ENCODE measurements around the gene ING4. TPM values are rescaled to one million over a fixed set of nuclear protein-coding genes. Genes with fewer than 3 reads are reported as not detected.

The ING4 gene
- total RNA-seq: 41.0 and 41.6 TPM in 2 replicates

DNA sequence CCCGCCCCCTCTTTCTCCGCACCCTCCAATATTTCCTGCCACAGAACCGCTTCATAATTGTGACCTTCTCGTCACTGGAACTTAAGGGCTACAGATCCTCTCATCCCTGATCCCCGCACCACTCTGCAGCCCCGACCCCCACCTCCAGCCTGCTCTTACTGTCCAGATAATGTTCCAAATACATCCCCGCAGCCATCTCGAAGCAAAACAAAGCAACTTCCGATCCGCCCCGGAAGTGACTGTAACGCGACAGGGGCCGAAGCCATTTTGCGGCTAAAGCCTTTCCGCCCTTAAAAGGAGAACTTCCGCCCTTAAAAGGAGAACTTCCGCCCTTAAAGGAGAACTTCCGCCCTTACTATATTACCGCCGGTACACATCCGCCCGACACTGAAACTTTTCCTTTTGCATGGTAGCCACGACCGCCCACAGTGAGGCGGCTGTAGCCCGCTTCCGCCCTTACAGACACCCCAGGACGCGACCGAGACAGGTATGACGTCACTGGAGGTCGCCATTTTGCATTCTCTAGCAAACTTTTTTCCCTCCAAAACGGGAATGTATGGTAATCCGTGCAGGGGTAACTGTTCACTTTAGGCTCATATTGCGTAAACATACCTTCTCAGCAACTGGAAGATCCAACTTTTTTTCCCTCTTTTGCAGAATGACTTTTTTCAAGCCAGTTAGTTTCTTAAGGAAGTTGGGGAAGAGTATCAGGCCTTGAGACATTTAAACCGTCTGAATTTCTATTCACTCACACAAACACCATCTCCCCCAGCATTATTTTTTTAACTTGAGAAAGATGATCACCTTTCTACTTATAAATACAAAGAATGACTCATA is at the start of gene ING4:
Gene ING4 (minus strand): TSS at position 214 of the 837 bp plus-strand sequence. CDS start 18 bp downstream, at position 196.

DNA sequence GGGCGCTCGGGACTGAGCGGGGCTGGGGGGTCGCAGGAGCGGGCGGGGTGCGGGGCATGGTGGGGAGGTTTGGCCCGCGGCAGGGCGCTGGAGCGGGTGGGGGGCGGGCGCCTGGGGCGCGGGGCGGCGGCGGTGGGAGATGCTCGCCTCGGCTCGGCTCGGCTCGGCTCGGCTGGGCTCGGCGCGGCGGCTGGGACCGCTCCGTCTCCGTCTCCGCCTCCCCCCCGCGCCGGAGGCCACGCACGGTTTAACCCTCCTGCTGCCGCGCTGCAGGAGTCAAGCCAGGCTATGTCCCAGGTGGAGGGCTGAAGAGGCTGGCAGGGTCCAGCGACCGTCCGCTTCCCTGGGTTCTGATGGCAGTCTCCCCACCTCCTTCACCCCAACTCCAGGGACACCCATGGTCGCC is 37.7 kb upstream of the ING4 start, which contains the start of gene PIANP:
Gene PIANP (minus strand): TSS at position 170 of the 406 bp plus-strand sequence. CDS start 2,754 bp downstream, outside the sequence.

DNA sequence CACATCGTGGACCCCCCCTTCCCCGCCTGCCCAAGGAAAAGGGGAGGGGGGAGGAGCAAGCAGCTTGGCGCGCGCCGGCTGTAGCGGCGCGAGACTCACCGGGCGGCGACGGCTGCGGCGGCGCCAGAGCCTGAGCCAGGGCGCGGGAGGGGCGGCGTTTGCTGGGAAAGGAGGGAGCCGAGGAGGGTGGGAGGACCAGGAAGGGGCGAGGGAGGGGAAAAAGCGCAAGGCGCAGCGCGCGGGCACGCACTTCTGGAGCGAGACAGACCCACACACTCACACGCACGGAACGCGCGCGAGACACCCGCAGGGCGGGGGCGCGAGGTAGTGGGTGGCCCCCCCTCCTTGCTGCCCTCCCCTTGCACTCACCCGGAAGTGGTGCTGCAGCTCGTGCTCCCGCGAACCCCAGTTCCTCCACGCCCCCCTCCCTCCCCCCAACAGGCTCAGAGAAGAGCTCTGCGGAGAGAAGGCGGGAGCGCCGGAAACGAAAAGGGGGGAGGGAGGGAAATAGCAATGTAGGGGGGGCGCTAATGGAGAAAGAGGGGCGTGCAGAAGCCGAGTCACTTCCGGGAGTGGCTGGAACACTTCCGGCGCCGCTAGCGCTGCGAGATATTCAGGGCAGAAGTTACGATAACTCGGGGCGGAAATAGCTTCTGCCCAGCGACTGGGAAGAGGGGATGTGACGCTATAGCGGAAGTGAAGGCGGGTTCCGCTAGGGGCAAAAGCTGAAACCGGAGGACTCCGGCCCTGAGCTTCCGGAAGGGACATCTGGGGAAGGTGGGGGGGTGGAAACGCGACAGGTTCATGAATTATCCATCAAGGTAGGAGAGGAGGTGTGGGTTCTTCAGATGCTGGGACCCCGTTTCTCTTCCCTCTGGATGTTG is 26.3 kb upstream of the ING4 start, which contains the start of gene ZNF384:
Gene ZNF384 (minus strand): TSS at position 377 of the 884 bp plus-strand sequence. CDS start 9,855 bp downstream, outside the sequence.

DNA sequence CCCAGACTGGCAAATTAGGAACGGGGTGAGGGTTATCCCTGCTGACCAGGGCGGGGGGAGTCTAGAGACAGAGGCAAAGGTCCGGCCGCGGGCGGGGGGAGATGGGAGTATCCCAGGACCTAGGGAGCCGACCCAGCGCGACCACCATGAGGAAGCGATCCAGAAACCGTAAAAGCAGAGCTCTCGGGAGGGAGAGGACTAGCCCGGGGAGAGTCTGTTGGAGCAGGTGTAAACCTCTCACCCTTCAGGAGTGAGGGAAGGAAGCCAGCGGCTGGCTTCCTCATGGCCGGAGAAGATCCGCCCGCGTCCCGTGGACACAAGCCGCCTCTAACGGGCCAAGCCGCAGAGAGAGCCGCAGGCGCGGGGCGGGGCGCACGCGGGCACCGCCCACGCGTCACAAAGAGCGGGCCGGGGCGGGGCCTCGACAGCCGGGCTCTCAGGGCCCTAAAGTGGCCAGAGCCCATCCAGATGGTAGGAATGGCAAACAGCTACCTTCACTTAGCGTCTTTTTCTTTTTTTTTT is 15.8 kb downstream of the ING4 start, which contains the start of gene ACRBP:
Gene ACRBP (minus strand): TSS at position 350 of the 522 bp plus-strand sequence. CDS start 66 bp downstream, at position 284.

DNA sequence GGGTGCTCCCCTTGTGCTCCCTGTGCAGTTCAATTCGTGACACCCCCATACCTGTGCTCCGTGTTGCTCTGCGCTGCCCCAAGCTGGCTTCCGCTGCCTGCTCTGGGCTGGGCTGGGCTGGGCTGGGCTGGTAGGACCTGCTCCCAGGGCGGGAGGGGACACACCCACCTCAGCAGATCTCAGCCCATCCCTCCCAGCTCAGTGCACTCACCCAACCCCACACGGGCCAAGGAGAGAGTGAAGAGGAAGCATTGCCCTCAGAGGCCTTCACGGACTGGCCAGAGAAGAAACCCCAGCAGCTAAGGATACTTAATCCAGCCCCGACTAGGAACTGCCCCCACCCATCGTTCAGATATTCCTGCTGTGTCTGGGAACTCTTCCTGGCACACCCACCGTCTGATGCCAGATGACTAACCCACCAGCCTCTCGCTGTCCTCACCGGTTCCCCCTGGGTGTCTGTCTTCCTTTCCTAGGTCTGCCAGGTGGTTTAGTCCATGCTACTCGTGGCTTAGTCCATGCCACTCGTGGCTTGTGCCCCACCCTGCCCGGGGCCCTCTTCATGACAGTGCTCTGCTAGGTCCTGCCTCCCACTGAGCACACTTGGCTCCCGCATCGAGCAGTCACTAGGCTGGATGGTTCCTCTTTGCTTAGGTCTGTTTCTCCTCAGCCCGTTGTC is 26.9 kb downstream of the ING4 start, which contains the start of gene LPAR5:
Gene LPAR5 (minus strand): TSS at position 104 of the 676 bp plus-strand sequence. CDS start 14,711 bp downstream, outside the sequence.

Other genes with a start within 250 kb of the ING4 start
- gene CD27, start 218.2 kb downstream of the ING4 start, total RNA-seq: 0.34 TPM in 1 of 2 replicates, not detected in the other
- 11.0 and 15.4 TPM in 2 replicates for gene TAPBPL, start 211.1 kb downstream of the ING4 start, total RNA-seq
- 17.0 and 18.9 TPM in 2 replicates for gene VAMP1, start 192.4 kb downstream of the ING4 start, total RNA-seq
- 115 and 174 TPM in 2 replicates for gene MRPL51, start 169.9 kb downstream of the ING4 start, total RNA-seq
- 16.9 and 28.1 TPM in 2 replicates for gene NCAPD2, start 169.0 kb downstream of the ING4 start, total RNA-seq
- gene GAPDH, start 128.6 kb downstream of the ING4 start, total RNA-seq: 6,052 and 6,940 TPM in 2 replicates
- gene IFFO1, start 107.1 kb downstream of the ING4 start, total RNA-seq: 15.8 and 25.7 TPM in 2 replicates
- gene NOP2, start 94.8 kb downstream of the ING4 start, total RNA-seq: 9.5 and 10.9 TPM in 2 replicates
- 177 and 244 TPM in 2 replicates for gene CHD4, start 55.7 kb downstream of the ING4 start, total RNA-seq
- gene LPAR5, start 27.2 kb downstream of the ING4 start, total RNA-seq: not detected in 2 replicates
- 0.16 and 0.34 TPM in 2 replicates for gene ACRBP, start 15.7 kb downstream of the ING4 start, total RNA-seq
- 9.6 and 10.8 TPM in 2 replicates for gene ZNF384, start 26.3 kb upstream of the ING4 start, total RNA-seq
- 0.09 and 0.16 TPM in 2 replicates for gene PIANP, start 37.7 kb upstream of the ING4 start, total RNA-seq
- 98.5 and 128 TPM in 2 replicates for gene COPS7A, start 60.9 kb upstream of the ING4 start, total RNA-seq
- 95.8 and 115 TPM in 2 replicates for gene MLF2, start 90.0 kb upstream of the ING4 start, total RNA-seq
- 59.3 and 88.7 TPM in 2 replicates for gene PTMS, start 103.2 kb upstream of the ING4 start, total RNA-seq
- gene LAG3, start 109.4 kb upstream of the ING4 start, total RNA-seq: 0.09 and 0.32 TPM in 2 replicates
- gene CD4, start 126.4 kb upstream of the ING4 start, total RNA-seq: 0.16 and 0.17 TPM in 2 replicates
- gene GPR162, start 158.7 kb upstream of the ING4 start, total RNA-seq: 5.1 and 5.8 TPM in 2 replicates
- 72.0 and 114 TPM in 2 replicates for gene P3H3, start 165.3 kb upstream of the ING4 start, total RNA-seq
- 1.3 and 2.0 TPM in 2 replicates for gene GNB3, start 177.8 kb upstream of the ING4 start, total RNA-seq
- 1.2 and 3.0 TPM in 2 replicates for gene CDCA3, start 188.2 kb upstream of the ING4 start, total RNA-seq
- 77.2 and 79.0 TPM in 2 replicates for gene USP5, start 189.0 kb upstream of the ING4 start, total RNA-seq
- 512 and 968 TPM in 2 replicates for gene TPI1, start 204.4 kb upstream of the ING4 start, total RNA-seq
- 10.1 and 13.6 TPM in 2 replicates for gene SPSB2, start 210.2 kb upstream of the ING4 start, total RNA-seq
- gene LRRC23, start 241.7 kb upstream of the ING4 start, total RNA-seq: 11.3 and 15.9 TPM in 2 replicates